Measurements from ENCODE around the gene CERS6.

GRCh38 chr2:168740360-168740759, 284.3 kb downstream of the CERS6 start:
- TF ChIP-seq REST (tag by site-specific recombination; IDR thresholded peaks at IDR 0.05) (no peak), ZFP37 (tag by site-specific recombination; IDR thresholded peaks at IDR 0.05) (no peak)
